NCI-H128 (cell line): ENCODE data around the gene MEX3B.
"Not testable (repeated sequence)": the region's sequence is repeated elsewhere in the genome, so short reads cannot be mapped to it uniquely, and the experiment has no call there.

Experiments used
- DNase-seq: peaks from one replicate; lab custom pipeline; 2025; ENCODE audit not compliant: unreplicated experiment; lab: John Stamatoyannopoulos, UW

The MEX3B gene

GRCh38 chr15:82014989-82015388, 30.8 kb downstream of the MEX3B start:
- no peak for DNase-seq

DNA sequence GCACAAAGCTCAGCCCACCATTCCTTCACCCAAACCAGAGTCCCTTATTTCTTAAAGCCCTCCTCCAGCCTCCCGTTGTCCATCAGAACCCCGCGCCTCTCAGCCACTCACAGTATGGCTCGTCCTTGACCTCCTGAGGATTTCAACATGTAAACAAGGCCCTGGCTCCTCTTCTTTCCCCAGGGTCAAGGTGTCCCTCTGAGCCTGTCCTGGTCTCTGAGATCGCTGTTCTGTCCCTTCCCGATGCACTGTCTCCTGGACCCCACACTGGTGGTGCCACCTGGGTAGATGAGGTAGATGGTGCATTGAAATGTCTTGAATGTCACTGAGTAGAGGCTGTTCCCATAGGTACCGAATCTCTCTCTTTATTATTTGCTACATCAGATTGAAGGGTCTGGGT, 32.9 kb downstream of the MEX3B start:
- no peak for DNase-seq

DNA sequence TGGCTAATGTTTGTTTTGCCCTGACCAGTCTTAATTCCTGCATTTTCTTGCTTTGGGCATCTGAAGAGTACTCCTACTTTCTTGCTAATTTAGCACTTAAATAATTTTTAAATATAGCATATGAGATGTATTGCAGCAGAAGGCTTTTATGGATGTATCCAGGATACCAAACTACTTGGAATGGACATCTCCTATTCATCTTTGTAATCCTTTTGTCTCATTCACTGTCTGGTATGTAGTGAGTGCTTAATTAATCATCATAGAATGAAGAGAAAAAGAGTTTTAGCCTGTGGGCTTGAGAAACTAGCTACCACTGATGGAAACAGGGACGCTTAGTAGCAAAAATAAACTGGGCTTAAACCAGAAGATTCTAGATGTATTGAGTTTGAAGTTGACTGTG, 40.6 kb downstream of the MEX3B start:
- DNase-seq = no peak

GRCh38 chr15:82003916-82004315, 41.9 kb downstream of the MEX3B start:
- no peak for DNase-seq

DNA sequence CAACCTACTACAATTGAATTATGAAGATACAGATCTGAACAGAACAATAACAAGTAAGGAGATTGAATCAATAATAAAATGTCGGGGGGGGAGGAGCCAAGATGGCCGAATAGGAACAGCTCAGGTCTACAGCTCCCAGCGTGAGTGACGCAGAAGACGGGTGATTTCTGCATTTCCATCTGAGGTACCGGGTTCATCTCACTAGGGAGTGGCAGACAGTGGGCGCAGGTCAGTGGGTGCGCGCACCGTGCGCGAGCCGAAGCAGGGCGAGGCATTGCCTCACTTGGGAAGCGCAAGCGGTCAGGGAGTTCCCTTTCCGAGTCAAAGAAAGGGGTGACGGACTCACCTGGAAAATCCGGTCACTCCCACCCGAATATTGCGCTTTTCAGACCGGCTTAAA, 50.7 kb downstream of the MEX3B start:
- DNase-seq = not testable (repeated sequence)

- no peak for DNase-seq
These were observed 53.3 kb downstream of the MEX3B start for GRCh38 chr15:81992523-81992922.
